Measurements from ENCODE around the gene PRMT9.
A peak's percentile ranks its signal among the peaks of the same experiment; 100 is the strongest.

Gene PRMT9

GRCh38 chr4:147683717-147684700 is at the start of gene PRMT9:
Gene PRMT9 (minus strand): TSS chr4:147684163. CDS start chr4:147683987, 176 bp downstream.
- peak; percentile 83 to 86 for DNase-seq (ENCODE audit: low read depth in 2 of 2)

DNA sequence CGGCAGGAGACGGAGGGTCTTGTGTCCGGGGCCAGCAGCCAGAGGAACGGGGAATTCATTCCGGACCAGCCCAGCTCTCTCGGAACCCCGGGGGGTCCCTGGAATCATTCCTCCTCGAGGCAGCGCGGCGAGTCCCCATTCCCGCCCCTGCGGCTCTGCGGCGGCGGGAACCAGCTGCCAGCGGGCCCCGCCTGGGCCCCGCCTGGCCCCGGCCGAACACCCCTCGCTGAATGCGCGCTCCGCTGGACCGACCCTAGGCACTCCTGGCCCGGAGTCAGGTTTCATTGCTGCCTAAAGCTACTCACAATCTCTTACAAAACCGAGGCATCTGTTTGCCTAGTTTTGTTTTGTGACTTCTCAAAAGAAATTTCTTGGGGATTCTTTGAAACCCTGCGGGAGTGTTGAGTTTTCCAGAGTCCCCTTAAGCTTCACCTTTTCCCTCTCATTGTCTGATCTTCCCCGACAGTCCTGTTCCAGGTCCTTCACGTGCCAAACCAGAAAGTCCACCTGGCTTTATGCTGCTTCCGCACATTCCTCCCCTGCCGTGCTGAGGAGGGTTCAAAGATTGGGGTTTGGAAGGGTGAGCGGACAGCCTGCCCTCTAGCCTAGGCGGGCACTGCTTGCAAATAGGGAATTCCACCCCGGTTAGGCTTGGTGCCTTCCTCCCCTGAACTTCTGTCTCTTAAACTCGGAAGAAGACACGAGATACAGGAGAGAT is 48.7 kb upstream of the PRMT9 start:
- peak in 1 of 2 donors; percentile 3 for DNase-seq (ENCODE audit: low read depth in 2 of 2)

GRCh38 chr4:147731580-147732517 is 47.9 kb upstream of the PRMT9 start, which contains the start of gene ARHGAP10:
Gene ARHGAP10 (plus strand): TSS chr4:147732088. CDS start chr4:147732302, 214 bp downstream.
- peak; percentile 46 to 56 for DNase-seq (ENCODE audit: low read depth in 2 of 2)

DNA sequence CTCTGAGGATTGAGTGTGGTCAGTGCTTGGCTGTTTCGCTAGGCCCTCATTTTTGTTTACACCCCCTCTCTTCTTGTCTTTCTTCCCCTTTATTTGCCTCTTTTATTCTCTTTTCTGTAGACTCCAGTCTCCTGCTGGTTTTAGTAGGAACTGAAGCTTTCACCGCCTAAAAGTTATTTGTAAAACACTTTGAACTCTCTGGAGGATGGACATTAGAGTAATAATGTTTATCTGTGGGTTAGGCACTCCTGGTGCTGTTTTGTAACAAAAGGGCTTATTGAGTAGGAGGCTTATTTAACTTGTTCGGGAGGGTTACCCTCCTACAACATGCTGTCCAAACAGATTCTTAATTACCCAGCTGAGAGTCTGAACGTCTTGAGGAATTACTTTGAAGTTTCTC is 46.4 kb upstream of the PRMT9 start:
- no peak for DNase-seq (ENCODE audit: low read depth in 2 of 2)

GRCh38 chr4:147727476-147728028 is 43.6 kb upstream of the PRMT9 start:
- no peak for DNase-seq (ENCODE audit: low read depth in 2 of 2)

GRCh38 chr4:147725673-147726072 is 41.7 kb upstream of the PRMT9 start:
- DNase-seq (ENCODE audit: low read depth in 2 of 2), result no peak

DNA sequence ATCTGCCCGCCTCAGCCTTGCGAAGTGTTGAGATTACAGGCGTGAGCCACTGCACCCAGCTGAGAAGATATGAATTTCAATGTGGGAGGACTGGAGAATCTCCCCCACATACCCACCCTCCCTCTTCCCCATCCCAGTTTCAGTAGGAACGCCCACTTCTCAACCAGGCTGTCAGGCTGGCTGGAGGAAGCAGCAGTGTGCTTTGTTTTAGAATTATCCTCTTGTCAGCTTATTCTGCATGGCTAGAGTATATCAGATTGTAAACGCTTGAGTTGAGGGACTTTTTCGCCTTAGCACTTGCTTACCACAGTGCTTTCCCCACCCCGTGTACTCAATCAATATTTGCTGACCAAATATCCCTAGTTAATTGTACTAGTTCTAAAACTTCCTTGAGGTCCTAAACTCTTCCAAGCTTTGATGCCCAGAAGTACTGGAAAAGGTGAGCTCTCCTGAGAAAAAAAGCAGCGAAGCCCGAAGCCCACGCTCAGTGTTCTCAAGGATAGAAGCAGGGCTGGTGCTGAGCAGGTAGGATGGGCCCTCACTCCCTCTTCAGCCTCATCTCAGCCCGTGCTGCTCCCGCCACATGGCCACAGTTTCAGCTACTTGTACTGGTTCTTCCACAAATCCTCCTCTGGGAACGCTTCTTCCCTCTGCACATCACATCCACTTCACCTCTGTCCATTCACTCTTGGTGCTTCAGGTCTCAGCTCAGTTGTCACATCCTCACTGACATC is 40.7 kb upstream of the PRMT9 start:
- no peak for DNase-seq (ENCODE audit: low read depth in 2 of 2)

DNA sequence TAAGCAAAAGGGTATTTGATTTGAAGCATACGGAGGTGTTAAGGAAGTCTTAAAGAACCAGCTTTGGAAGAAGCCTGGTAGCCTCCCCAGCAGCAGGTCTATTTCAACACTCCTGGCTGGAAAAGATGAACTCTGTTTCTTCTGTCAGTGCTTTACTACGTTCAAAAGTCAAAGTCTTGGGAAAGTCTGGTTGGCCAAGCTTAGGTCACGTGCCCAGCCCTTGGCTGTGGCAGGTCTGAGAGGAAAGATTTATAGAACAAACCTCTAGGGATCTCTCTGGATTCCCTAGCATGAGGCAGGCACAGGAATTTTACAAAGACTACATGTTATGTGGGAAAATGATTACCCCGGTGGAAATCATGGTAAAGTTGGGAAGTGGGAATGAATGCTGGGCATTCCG is 39.4 kb upstream of the PRMT9 start:
- DNase-seq (ENCODE audit: low read depth in 2 of 2), result no peak

DNA sequence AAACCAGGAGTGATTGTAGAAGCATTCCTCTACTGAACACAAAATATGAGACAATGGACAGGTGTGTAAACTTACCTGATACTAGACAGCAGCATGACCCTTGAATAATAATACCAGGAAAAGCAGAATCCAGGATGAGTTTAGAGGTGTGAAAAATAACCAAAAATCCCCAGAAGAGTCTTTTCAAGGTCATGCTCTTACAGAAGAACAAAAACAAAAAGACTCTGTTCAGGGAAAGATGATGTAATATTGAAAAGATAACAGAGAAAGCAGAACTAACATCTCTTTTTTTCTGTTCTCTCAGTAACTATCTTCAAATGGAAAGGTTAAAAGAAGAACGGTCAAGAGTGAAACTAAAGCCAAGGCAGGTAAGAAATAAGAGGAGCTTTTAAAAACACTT is 33.9 kb upstream of the PRMT9 start:
- DNase-seq (ENCODE audit: low read depth in 2 of 2), result no peak

DNA sequence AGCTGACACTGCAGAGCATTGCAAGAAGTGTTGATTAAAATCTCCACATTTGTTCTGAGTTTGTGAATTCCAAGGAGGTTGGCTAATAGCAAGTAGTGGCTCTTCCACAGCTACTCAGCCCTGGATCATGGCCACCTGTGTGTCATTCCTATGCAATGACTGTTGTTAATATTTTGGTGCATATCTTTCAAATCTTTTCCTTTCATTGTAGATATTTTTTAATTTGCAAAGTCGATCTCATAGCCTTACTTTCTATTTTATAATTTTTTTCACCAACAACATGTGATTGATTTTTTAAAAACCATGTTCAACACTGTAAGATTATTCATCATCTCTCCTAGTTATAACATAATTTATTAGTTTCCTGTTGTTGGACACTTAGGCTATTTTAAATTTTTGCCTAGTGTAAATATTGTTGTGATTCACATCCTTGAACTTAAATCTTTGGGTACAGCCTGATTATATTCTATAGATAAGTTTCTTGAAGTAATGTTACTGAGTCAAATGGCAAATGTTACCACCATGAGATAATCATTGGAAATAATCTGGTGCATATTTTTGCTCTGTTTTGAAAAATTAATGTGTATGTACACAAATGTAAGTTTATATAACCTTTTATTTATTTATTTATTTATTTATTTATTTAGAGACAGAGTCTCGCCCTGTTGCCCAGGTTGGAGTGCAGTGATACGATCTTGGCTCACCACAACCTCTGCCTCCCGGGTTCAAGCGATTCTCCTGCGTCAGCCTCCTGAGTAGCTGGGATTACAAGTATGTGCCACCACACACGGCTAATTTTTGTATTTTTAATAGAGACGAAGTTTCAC is 30.8 kb upstream of the PRMT9 start:
- no peak for DNase-seq (ENCODE audit: low read depth in 2 of 2)

GRCh38 chr4:147709999-147710398 is 26.0 kb upstream of the PRMT9 start:
- no peak for DNase-seq (ENCODE audit: low read depth in 2 of 2)

- DNase-seq (ENCODE audit: low read depth in 2 of 2), result peak in 1 of 2 donors; percentile 25
Observed at GRCh38 chr4:147707892-147708672, 24.1 kb upstream of the PRMT9 start.

GRCh38 chr4:147704846-147705245 is 20.9 kb upstream of the PRMT9 start:
- no peak for DNase-seq (ENCODE audit: low read depth in 2 of 2)

- no peak for DNase-seq (ENCODE audit: low read depth in 2 of 2)
Observed at GRCh38 chr4:147696866-147697265, 12.9 kb upstream of the PRMT9 start.

GRCh38 chr4:147693218-147693617 is 9.3 kb upstream of the PRMT9 start:
- DNase-seq (ENCODE audit: low read depth in 2 of 2), result no peak

DNA sequence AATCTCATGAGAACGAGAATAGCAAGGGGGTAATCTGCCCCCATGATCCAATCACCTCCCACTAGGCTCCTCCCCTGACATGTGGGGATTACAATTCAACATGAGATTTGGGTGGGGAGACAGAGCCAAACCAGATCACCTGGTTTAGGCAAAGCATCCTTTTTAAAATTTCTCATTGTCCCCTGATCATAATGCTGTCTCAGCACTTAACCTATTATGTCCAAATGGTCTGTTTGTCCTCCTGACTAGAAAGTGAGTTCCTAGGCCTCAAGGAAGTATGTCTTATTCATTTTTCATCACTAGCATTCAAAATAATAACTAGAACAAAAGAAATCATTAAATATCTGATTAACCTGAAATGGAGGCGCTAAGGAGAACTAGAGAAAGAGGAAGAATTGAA is 7.9 kb upstream of the PRMT9 start:
- no peak for DNase-seq (ENCODE audit: low read depth in 2 of 2)

- no peak for DNase-seq (ENCODE audit: low read depth in 2 of 2)
Observed at GRCh38 chr4:147689067-147689466, 5.1 kb upstream of the PRMT9 start.

- no peak for DNase-seq (ENCODE audit: low read depth in 2 of 2)
Observed at GRCh38 chr4:147683188-147683591, 773 bp downstream of the PRMT9 start.

GRCh38 chr4:147682755-147683154 is 1.2 kb downstream of the PRMT9 start:
- DNase-seq (ENCODE audit: low read depth in 2 of 2), result no peak
